Activated naive CD4-positive, alpha-beta T cell treated with anti-CD3 and anti-CD28 coated beads for 36 hours (primary cell): Measurements from ENCODE around the gene SLC38A10. TPM values are rescaled to one million over a fixed set of nuclear protein-coding genes. Genes with fewer than 3 reads are reported as not detected.

ENCODE experiments used
- CTCF ChIA-PET: fragments of 350-600 bp; sonication (Branson Sonifier 250); formaldehyde crosslinking; loops from one replicate; lab custom pipeline; 2021; ENCODE audit warnings: antibody characterized with exemption; lab: Charles Lee
- DNase-seq: peaks from one replicate; pipeline ENCODE4 v3.0.0-alpha.2; 2020
- H3K27ac Mint-ChIP-seq: one replicate; pipeline ENCODE4 v1.8.0; 2021; ENCODE audit warnings: mild to moderate bottlenecking, mixed read lengths
- H3K27me3 Mint-ChIP-seq: one replicate; pipeline ENCODE4 v1.8.0; 2021; ENCODE audit warnings: low read depth, mixed read lengths
- H3K36me3 Mint-ChIP-seq: one replicate; pipeline ENCODE4 v1.8.0; 2021; ENCODE audit warnings: low read depth, mixed read lengths
- H3K4me1 Mint-ChIP-seq: one replicate; pipeline ENCODE4 v1.8.0; 2021; ENCODE audit warnings: low read depth, mixed read lengths
- H3K4me3 Mint-ChIP-seq: one replicate; pipeline ENCODE4 v1.8.0; 2021; ENCODE audit warnings: mild to moderate bottlenecking, moderate library complexity, mixed read lengths
- H3K9me3 Mint-ChIP-seq: one replicate; pipeline ENCODE4 v1.8.0; 2021; ENCODE audit warnings: mixed read lengths
- intact Hi-C: fragments of 100-400 bp; cut with micrococcal nuclease; formaldehyde crosslinking; loops from one replicate; pipeline ENCODE4 v1.15.1; 2023
- total RNA-seq, 2 experiments: library from RNA; stranded (reverse); gene quantifications; one replicate each; pipeline ENCODE4 v1.2.3, GENCODE V29; 2021

The SLC38A10 gene
- total RNA-seq, 2 experiments from 2014 or later: 29.1 to 31.9 TPM

DNA sequence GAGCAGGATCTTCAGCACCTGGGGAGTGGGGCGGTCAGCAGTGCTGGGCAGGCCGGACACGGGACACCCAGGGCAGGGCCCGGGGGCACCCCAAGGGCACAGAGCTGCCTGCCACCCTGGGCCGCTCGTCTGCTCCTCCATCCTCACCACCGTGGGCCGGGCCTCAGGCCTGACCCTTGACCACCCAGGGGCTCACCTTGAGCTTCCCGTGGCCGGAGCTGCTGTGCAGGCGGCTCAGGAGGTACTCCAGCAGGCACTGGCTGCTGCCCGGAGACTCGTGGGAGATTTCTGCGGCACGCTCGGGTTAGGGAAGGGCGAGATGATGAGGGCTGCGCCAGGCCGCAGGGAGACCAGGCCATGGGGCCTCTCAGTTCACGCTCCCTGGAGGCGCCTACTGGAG is 58.3 kb downstream of the SLC38A10 start:
- Mint-ChIP-seq H3K36me3 (peaks cover 11% of the 10 kb centered on the region), H3K27ac (no peak overlapping the region), H3K4me1 (peaks cover 33% of the 10 kb centered on the region), H3K9me3 (no peaks in the 10 kb centered on the region), H3K4me3 (no peak overlapping the region), H3K27me3 (no peaks in the 10 kb centered on the region)
- intact Hi-C loops: loop anchor here (5.0 kb wide), 2 partner anchors 246 to 1134 kb away; partner anchors contain the start of gene GAA
- CTCF ChIA-PET: interaction anchor here (1.0 kb wide), 1 partner anchor 248 kb away, joined by 3 read pairs; no protein-coding TSS in a partner anchor
- no peak for DNase-seq

DNA sequence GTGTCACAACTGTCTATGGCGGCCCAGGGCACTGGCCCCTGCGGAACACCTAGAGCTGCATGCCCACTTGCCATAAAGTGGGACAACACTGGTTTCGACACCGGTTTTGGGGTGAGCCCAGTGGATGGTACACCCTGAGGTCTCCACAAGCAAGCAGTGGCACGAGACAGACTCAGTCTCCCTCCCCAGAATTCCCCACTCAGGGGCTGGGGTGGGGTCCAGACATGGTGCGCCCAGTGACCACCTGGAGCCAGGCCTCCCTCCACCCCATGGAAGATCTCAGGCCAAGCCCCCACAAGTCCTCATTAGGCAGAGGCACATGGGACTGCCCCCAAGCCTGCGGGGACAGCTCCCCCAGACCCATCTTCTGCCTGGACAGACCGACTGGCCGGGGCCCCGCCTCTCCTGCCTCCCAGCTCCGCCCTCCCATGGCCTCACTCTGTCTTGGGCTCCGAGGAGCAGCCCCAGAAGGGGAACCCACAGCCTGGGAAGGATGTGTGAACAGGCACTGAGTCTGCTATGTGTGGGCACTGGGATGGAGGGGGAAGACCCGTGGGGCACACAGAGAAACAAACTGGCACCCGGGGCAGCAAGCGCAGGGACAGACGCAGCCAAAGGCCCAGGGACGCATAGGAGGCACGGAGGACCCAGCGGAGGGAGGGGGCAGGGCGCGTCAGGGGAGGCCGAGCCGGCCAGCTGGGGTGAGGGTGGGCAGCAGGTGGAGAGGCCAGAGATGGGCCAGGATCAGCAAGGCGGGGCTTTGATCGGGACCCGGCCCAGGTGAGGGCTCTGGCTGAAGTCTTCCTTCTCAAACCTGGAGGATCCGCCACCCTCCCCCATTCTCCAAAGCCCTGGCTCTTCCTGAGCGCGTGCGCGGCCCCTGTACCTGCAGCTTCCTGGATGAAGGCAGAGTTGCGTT is 59.0 kb downstream of the SLC38A10 start:
- no peak overlapping the region for H3K27ac Mint-ChIP-seq
- peaks cover 9% of the 10 kb centered on the region for H3K36me3 Mint-ChIP-seq
- CTCF ChIA-PET: no interaction called here
- H3K4me1 Mint-ChIP-seq: peaks cover 27% of the 10 kb centered on the region
- no peaks in the 10 kb centered on the region for H3K9me3 Mint-ChIP-seq
- H3K4me3 Mint-ChIP-seq: no peak overlapping the region
- no peak for DNase-seq
- intact Hi-C loops: loop anchor here (5.0 kb wide), 2 partner anchors 246 to 1134 kb away; partner anchors contain the start of gene GAA
- no peaks in the 10 kb centered on the region for H3K27me3 Mint-ChIP-seq

DNA sequence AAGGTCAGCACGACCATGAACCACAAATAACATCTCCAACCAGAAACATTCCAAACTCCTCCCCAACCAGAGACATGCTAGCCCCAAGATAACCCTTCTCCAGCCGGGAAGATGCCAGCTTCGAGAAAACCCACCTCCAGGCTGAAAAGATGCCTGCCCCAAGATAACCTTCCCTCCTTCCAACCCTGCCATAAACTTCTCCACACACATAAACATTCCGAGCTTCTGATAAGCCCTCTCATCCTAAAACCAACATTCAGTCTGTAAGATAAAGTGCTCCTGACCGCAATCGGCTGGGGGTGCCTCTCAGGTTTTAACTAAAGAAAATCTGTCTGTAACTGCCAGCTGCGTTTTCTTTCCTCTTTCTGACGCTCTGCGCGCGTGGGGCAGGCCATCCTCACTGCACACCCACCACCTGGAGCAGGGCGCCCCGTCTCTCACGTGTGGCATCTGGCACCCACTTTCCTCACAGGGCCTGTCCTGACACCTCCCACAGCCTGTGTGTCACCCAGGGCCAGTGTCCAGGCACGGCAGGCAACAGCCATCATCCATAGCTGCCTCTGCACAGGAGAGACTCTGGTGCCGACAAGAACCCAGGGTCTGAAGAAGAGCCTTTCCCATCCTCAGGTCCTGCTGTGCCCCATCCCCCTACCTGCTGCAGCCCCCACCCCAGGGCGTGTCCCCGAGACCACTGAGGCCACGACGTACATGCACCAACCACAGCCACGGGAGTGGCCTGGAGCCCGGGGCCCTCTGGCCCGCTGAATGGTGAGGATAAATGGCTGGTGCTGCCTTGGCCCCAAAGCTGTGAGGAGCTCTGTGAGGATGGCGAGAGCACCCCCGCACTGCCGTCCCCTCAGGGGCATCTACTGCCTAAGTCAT is 59.9 kb downstream of the SLC38A10 start:
- Mint-ChIP-seq H3K9me3 (no peaks in the 10 kb centered on the region), H3K27ac (no peak overlapping the region), H3K27me3 (no peaks in the 10 kb centered on the region), H3K36me3 (peaks cover 11% of the 10 kb centered on the region), H3K4me3 (no peak overlapping the region), H3K4me1 (peaks cover 19% of the 10 kb centered on the region)
- CTCF ChIA-PET: interaction anchor here (0.6 kb wide), 1 partner anchor 133 kb away, joined by 3 read pairs; no protein-coding TSS in a partner anchor
- intact Hi-C loops: loop anchor here (5.0 kb wide), 2 partner anchors 247 to 1133 kb away; partner anchors contain the start of gene GAA
- no peak for DNase-seq

DNA sequence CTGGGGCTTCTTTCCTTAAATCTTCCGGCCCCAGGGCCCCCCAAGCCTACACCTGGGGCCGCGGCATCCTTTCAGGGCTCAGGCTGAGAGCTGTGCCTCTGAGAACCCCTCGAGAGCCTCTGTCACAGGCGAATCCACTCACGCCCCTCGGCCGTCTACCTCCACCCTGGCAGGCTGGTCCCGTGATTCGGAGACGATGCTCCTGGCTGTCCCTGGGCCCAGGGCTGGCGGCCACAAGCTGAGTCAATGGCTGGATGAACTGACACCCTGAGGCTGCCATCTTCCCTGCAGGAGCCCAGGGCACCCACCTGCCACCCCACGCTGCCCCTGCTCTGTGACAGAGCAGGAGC is 60.6 kb downstream of the SLC38A10 start:
- no peak for DNase-seq
- CTCF ChIA-PET: interaction anchor here (0.6 to 1.8 kb wide), 3 partner anchors 57 to 250 kb away, joined by 3 read pairs; no protein-coding TSS in a partner anchor

DNA sequence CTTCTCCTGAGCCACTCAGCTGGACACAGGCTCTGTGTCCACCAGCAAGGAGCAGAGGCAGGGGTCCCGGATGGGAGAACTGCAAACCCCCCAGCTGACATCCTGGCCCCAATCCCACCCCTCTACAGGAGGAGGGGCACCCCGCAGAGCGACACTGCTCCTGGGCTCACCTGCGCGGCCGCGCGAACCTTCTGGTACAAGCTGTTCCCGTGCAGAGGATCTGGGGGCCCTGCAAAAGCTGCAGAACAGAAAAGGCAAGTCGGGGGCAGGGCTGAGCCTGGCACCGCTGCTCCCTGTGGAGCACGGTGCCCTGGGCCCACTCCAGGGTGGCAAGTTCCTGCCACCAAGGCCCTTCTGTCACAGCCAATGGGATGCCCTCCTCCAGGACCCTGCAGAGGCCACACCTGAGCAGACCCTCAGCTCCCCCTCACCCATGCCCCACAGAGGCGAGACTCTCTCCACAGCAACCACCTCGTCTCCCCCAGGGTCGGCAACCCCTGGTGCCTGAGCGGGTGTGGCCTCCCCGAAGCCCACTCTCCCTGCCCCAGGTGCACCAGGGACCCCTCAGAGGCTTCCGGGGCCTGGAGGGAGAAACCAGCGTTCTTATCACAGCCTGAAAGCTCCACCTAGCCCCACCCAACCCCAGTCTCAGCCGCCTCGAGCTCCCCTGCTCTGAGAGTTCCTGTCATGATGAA is 61.1 kb downstream of the SLC38A10 start:
- Mint-ChIP-seq H3K36me3 (peaks cover 11% of the 10 kb centered on the region), H3K9me3 (no peaks in the 10 kb centered on the region), H3K4me3 (no peak overlapping the region), H3K27ac (no peak overlapping the region), H3K4me1 (peaks cover 16% of the 10 kb centered on the region), H3K27me3 (no peaks in the 10 kb centered on the region)
- CTCF ChIA-PET: interaction anchor here (0.9 to 1.8 kb wide), 2 partner anchors 58 to 251 kb away, joined by 3 read pairs; no protein-coding TSS in a partner anchor
- no peak for DNase-seq
- intact Hi-C loops: no loop called here

More for the DNA sequence above, 60.6 kb downstream of the SLC38A10 start:
- Mint-ChIP-seq H3K27me3 (no peaks in the 10 kb centered on the region), H3K4me1 (peaks cover 16% of the 10 kb centered on the region), H3K9me3 (no peaks in the 10 kb centered on the region), H3K4me3 (no peak overlapping the region), H3K36me3 (peaks cover 11% of the 10 kb centered on the region), H3K27ac (no peak overlapping the region)
- intact Hi-C loops: no loop called here

DNA sequence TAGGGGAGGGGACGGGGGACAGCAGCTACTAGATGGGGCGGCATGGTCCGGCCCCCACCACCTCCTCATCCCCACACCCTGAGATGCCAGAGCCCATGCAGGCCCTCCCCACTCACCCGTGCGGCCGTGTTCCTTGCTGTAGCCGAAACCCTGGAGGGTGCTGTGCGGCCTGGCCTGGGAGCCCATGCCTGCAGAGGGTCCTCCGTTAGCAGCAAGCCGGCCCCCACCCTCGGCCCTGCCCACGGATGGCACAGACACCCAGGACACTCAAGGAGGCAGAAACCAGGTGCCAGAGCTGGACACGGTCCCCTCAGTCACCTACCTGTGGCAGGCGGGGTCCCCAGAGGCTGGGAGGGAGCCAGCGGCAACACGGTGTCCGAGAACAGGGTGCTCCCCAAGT is 61.8 kb downstream of the SLC38A10 start:
- peaks cover 11% of the 10 kb centered on the region for H3K36me3 Mint-ChIP-seq
- intact Hi-C loops: no loop called here
- H3K9me3 Mint-ChIP-seq: no peaks in the 10 kb centered on the region
- H3K4me1 Mint-ChIP-seq: peaks cover 16% of the 10 kb centered on the region
- CTCF ChIA-PET: interaction anchor here (0.9 to 1.8 kb wide), 2 partner anchors 58 to 251 kb away, joined by 3 read pairs; no protein-coding TSS in a partner anchor
- no peaks in the 10 kb centered on the region for H3K27me3 Mint-ChIP-seq
- H3K4me3 Mint-ChIP-seq: no peak overlapping the region
- no peak overlapping the region for H3K27ac Mint-ChIP-seq
- no peak for DNase-seq

DNA sequence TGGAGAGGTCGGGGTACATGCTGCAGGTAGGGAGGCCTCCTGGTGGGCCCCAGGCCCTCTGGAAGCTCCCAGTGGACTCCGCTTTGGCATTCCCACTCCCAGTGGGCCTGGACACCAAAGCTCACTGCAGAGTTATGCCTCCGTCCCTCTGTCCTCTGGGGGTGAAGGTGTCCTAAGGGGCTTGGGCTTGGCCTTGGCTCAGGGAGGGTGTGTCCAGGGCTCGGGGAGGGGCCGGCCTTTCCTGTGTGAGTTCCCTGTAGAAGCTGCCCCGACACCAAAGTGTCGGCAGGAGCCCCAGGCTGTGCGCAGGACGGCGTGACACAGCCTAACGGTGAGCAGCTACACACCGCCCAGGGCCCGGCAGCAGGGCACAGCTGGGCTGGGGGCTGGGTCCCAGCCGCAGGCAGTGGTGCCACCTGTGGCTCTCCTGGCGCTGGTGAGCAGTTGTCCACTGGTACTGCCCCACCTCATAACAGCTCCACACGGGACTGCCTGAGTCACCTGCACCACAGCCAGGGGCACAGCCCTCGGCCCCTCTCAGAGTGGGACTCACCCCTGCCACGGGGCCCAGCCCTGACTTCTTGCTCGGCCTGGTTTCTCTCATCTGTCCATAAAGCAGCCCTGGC is 62.4 kb downstream of the SLC38A10 start:
- H3K27ac Mint-ChIP-seq: no peak overlapping the region
- H3K4me1 Mint-ChIP-seq: peaks cover 12% of the 10 kb centered on the region
- no peaks in the 10 kb centered on the region for H3K27me3 Mint-ChIP-seq
- H3K9me3 Mint-ChIP-seq: no peaks in the 10 kb centered on the region
- no peak overlapping the region for H3K4me3 Mint-ChIP-seq
- intact Hi-C loops: no loop called here
- CTCF ChIA-PET: interaction anchor here (1.8 kb wide), 1 partner anchor 252 kb away, joined by 3 read pairs; no protein-coding TSS in a partner anchor
- peaks cover 11% of the 10 kb centered on the region for H3K36me3 Mint-ChIP-seq
- no peak for DNase-seq

DNA sequence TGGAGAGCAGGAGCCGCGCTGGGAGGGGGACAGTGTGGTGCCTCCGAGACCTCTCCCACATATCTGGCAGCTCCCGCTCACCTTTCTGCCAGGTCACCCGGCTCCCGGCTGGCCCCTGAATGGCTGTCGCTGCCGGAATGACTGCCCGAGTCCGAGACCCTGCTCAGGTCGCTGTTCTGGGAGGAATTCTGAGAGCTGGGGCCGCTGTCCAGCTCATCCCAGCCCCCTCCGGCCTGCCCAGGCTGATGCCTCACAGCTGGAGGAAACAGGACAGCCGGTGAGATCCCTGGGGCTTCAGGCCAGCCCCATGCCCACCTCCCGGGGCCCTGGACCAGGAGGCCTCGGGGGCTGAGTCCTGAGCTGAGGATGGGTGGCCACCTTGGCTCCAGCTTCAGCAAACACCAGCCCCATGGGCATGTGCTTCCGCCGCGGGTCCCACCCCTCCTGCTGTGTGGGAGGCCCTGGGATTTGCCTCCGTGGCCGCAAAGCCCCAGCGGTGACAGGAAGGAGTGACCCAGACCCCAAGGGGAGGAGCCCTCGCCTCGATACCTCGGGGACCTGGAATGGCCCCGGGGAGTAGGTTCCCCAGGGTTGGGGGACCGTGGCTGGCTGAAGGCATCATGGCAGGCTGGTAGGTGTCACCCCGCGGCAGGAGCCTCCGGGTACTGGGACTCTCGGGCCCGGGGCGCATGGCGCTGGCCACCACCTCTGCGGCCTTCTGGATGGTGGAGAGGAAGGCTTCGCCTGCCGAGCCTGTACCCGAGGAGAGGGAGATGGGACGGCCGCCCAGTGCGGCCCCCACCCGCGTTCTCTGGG is 63.1 kb downstream of the SLC38A10 start:
- Mint-ChIP-seq H3K36me3 (peaks cover 12% of the 10 kb centered on the region), H3K4me1 (peaks cover 5% of the 10 kb centered on the region), H3K27ac (no peak overlapping the region), H3K27me3 (no peaks in the 10 kb centered on the region), H3K9me3 (no peaks in the 10 kb centered on the region), H3K4me3 (no peak overlapping the region)
- CTCF ChIA-PET: no interaction called here
- no peak for DNase-seq
- intact Hi-C loops: no loop called here

DNA sequence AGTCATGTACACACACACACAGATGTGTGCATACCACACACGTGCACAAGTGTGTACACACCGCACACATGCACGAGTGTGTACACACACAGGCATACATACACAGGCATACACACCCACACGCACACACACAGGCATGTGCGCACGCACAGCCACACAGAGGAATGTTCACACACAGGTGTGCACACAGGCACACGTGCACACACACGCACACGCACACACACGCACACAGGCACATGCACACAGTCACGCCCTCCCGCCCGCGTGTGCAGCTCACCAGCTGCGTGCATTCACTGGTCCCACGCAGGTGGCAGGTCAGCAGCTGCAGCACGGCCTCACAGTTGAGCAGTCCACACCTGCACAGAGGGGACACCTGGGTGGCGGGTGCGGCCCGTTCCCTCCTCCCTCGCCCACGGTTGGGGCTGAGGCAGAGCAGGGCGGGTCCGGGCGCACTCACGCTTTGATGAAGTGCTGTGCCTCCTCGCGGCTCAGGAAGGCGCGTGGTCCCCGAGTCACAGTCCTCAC is 63.9 kb downstream of the SLC38A10 start:
- H3K36me3 Mint-ChIP-seq: peaks cover 12% of the 10 kb centered on the region
- no peaks in the 10 kb centered on the region for H3K27me3 Mint-ChIP-seq
- CTCF ChIA-PET: no interaction called here
- no peak overlapping the region for H3K27ac Mint-ChIP-seq
- intact Hi-C loops: no loop called here
- no peak for DNase-seq
- H3K4me1 Mint-ChIP-seq: peaks cover 1% of the 10 kb centered on the region
- no peaks in the 10 kb centered on the region for H3K9me3 Mint-ChIP-seq
- no peak overlapping the region for H3K4me3 Mint-ChIP-seq

DNA sequence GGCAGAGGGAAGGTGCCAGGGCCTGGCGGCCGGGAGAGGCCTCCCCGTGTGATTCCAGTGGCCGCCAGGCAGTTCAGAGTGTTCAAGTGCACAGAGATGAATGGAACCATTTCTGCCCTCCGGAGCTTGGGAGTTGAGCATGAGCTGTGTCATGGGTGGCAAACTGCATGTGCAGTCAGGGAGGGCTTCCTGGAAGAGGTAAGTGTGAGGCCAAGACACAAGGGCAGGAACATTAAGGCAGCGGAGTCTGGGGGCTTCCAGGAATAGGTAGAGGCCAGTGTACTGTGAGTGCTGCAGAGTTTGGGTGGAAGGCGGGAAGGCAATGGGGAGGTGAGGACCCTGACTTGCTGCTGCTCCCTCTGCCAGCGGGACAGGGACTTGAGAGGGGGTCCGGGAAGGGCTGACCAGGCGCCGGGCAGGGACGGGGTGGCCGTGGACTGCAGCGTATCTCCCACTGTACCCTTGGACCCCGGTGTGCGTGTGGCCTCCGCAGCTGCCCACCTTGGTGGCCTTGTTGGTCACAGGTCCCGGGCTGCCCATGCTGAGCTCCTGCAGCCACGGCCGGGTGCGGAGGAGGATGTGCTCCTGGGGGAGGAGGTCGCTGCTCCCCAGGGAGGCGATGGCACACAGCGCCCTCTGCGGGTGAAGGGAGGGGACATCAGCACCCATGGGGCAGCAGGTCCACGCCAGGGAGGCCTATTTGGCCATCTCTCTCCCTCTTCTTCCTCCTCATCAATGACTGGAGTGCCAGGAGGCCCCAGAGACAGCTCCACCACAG is 64.9 kb downstream of the SLC38A10 start:
- CTCF ChIA-PET: no interaction called here
- Mint-ChIP-seq H3K36me3 (peaks cover 12% of the 10 kb centered on the region), H3K27ac (no peak overlapping the region), H3K4me1 (no peaks in the 10 kb centered on the region), H3K9me3 (no peaks in the 10 kb centered on the region), H3K27me3 (no peaks in the 10 kb centered on the region), H3K4me3 (no peak overlapping the region)
- intact Hi-C loops: no loop called here
- no peak for DNase-seq
